Stimulated activated CD4-positive, alpha-beta T cell treated with anti-CD3 and anti-CD28 coated beads, Interleukin-4, amount 100 ng/mL, for 4 hours (primary cell): ENCODE results near the gene CRABP2.

Experiments used
- DNase-seq, 2 experiments: peaks; one replicate each; pipeline ENCODE4 v3.0.0-alpha.2; 2020

Gene CRABP2

GRCh38 chr1:156667968-156668709 lies 37.2 kb downstream of the CRABP2 start:
- DNase-seq: no peak

GRCh38 chr1:156667610-156667967 lies 37.8 kb downstream of the CRABP2 start:
- DNase-seq: no peak

- DNase-seq: no peak
Observed at GRCh38 chr1:156666862-156667609, 38.3 kb downstream of the CRABP2 start.

- no peak for DNase-seq
Observed at GRCh38 chr1:156665539-156665938, 39.8 kb downstream of the CRABP2 start.

- no peak for DNase-seq
Observed at GRCh38 chr1:156664767-156665411, 40.5 kb downstream of the CRABP2 start.

- no peak for DNase-seq
Observed at GRCh38 chr1:156664046-156664766, 41.2 kb downstream of the CRABP2 start.

GRCh38 chr1:156663178-156663577 lies 42.2 kb downstream of the CRABP2 start:
- no peak for DNase-seq

GRCh38 chr1:156662800-156663055 lies 42.7 kb downstream of the CRABP2 start:
- no peak for DNase-seq

GRCh38 chr1:156662005-156662799 lies 43.2 kb downstream of the CRABP2 start:
- no peak for DNase-seq

- DNase-seq: no peak
Observed at GRCh38 chr1:156660752-156661112, 44.7 kb downstream of the CRABP2 start.

- DNase-seq: peak; percentile 85 to 93
Observed at GRCh38 chr1:156659988-156660751, 45.2 kb downstream of the CRABP2 start.

GRCh38 chr1:156659661-156659987 lies 45.8 kb downstream of the CRABP2 start:
- no peak for DNase-seq

- DNase-seq: no peak
Observed at GRCh38 chr1:156658945-156659574, 46.3 kb downstream of the CRABP2 start.

- DNase-seq: no peak
Observed at GRCh38 chr1:156658496-156658895, 46.9 kb downstream of the CRABP2 start.

- DNase-seq: no peak
Observed at GRCh38 chr1:156657741-156658319, 47.6 kb downstream of the CRABP2 start.

GRCh38 chr1:156656806-156657740 lies 48.3 kb downstream of the CRABP2 start:
- DNase-seq: peak; percentile 64 to 78

GRCh38 chr1:156655904-156656516 lies 49.4 kb downstream of the CRABP2 start:
- no peak for DNase-seq

GRCh38 chr1:156655151-156655903 lies 50.1 kb downstream of the CRABP2 start:
- DNase-seq: no peak

- no peak for DNase-seq
Observed at GRCh38 chr1:156654700-156655099, 50.7 kb downstream of the CRABP2 start.
